Measurements from ENCODE around the gene CPSF7. TPM values are rescaled to one million over a fixed set of nuclear protein-coding genes. Genes with fewer than 3 reads are reported as not detected.

The CPSF7 gene
- total RNA-seq, 1 experiment from 2014 or later: 96.1 TPM

DNA sequence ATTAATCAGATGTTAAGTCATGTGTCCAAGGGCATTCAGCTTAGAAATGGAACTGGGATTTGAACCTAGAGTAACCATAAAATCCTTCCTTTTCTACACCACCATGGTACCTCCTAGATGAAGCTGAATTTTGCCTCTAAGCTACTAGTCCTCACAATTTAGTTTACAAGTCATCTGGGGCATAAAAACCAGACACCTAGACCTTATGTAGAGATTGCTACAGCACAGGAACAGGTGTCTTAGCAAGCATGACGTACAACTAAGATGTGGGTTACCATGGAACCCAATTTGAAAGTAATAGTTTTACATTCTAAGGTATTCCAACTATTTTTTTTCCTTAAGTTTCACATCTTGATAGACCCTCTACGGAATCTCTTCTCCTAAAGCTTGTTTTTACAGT is 28.2 kb downstream of the CPSF7 start:
- no peak overlapping the region for H3K4me3 ChIP-seq (ENCODE audit: low read depth in 2 of 2, low read length in 2 of 2)
- intact Hi-C loops (cut with micrococcal nuclease; ENCODE audit: unreplicated experiment) (no loop called here), in situ Hi-C loops (cut with HindIII; ENCODE audit: low pct_unique_long_range_greater_than_20kb, low sequenced_read_pairs) (no loop called here)
- no peaks in the 10 kb centered on the region for H3K4me1 ChIP-seq (ENCODE audit: control insufficient read depth, insufficient read depth, low read length)
- TF ChIP-seq SIN3A (IDR thresholded peaks at IDR 0.05; ENCODE audit: borderline replicate concordance, insufficient read depth, low read depth, low read length): no peak
- ChIA-PET POLR2A (interaction anchor here (0.6 kb wide), 1 partner anchor 57 kb away, joined by 3 read pairs; no protein-coding TSS in a partner anchor), CTCF (interaction anchor here (0.7 kb wide), 1 partner anchor 16 kb away, joined by 3 read pairs; no protein-coding TSS in a partner anchor)
- H3K36me3 ChIP-seq (ENCODE audit: control insufficient read depth, insufficient read depth, low read length): peaks cover 23% of the 10 kb centered on the region
- no peaks in the 10 kb centered on the region for H3K9me3 ChIP-seq (ENCODE audit: control insufficient read depth, insufficient read depth, low read depth, low read length)
- no peaks in the 10 kb centered on the region for H3K27me3 ChIP-seq (ENCODE audit: control insufficient read depth, insufficient read depth, low read length)
- DNase-seq (ENCODE audit: low read depth, low spot score) (no peak), ATAC-seq (no peak)
- no TSS peak for BruUV-seq (replicated peaks)
- H3K27ac ChIP-seq (ENCODE audit: low read length): no peak overlapping the region

DNA sequence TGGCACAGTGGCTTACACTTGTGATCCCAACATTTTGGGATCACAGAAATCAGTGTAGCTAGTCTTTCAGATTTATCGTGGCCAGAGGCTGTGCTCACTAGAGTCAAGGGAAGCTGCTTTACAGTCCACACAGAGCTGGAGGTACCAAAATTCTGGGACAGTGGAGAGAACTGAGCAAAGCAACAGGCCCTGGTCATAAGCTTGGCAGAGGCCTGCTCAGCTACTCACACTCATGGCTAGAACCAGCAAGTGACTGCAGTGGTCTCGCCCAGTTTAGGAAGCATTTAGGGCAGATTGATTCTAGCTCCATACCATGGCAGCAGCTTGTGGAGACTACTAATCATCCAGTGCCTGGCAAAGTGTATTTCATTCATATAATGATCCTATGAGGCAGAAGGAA is 28.6 kb downstream of the CPSF7 start:
- DNase-seq (ENCODE audit: low read depth, low spot score) (no peak), ATAC-seq (peak; percentile 50; the same call in 1 of the 2 replicates)
- H3K4me1 ChIP-seq (ENCODE audit: control insufficient read depth, insufficient read depth, low read length): no peaks in the 10 kb centered on the region
- H3K36me3 ChIP-seq (ENCODE audit: control insufficient read depth, insufficient read depth, low read length): peaks cover 19% of the 10 kb centered on the region
- H3K27me3 ChIP-seq (ENCODE audit: control insufficient read depth, insufficient read depth, low read length): no peaks in the 10 kb centered on the region
- CTCF ChIA-PET: interaction anchor here (0.7 kb wide), 1 partner anchor 15 kb away, joined by 3 read pairs; no protein-coding TSS in a partner anchor
- no peak overlapping the region for H3K27ac ChIP-seq (ENCODE audit: low read length)
- intact Hi-C loops (cut with micrococcal nuclease; ENCODE audit: unreplicated experiment): no loop called here
- no peak for TF ChIP-seq REST (IDR thresholded peaks at IDR 0.05; ENCODE audit: insufficient read depth in 1 of 2, low read depth in 2 of 2, low read length in 1 of 2)
- no peak; the same call in 1 of the 2 replicates for TF ChIP-seq POLR2AphosphoS5 (IDR thresholded peaks at IDR 0.05; ENCODE audit: low read depth, low read length)
- TF ChIP-seq, protein P1, sequence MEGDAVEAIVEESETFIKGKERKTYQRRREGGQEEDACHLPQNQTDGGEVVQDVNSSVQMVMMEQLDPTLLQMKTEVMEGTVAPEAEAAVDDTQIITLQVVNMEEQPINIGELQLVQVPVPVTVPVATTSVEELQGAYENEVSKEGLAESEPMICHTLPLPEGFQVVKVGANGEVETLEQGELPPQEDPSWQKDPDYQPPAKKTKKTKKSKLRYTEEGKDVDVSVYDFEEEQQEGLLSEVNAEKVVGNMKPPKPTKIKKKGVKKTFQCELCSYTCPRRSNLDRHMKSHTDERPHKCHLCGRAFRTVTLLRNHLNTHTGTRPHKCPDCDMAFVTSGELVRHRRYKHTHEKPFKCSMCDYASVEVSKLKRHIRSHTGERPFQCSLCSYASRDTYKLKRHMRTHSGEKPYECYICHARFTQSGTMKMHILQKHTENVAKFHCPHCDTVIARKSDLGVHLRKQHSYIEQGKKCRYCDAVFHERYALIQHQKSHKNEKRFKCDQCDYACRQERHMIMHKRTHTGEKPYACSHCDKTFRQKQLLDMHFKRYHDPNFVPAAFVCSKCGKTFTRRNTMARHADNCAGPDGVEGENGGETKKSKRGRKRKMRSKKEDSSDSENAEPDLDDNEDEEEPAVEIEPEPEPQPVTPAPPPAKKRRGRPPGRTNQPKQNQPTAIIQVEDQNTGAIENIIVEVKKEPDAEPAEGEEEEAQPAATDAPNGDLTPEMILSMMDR (IDR thresholded peaks at IDR 0.05): no peak
- no peak for TF ChIP-seq SIN3A (IDR thresholded peaks at IDR 0.05; ENCODE audit: borderline replicate concordance, insufficient read depth, low read depth, low read length)
- TF ChIP-seq TCF7L2 (IDR thresholded peaks at IDR 0.05; ENCODE audit: low read depth, low read length): no peak
- H3K9me3 ChIP-seq (ENCODE audit: control insufficient read depth, insufficient read depth, low read depth, low read length): no peaks in the 10 kb centered on the region
- POLR2A ChIA-PET: interaction anchor here (0.6 kb wide), 1 partner anchor 58 kb away, joined by 3 read pairs; no protein-coding TSS in a partner anchor
- in situ Hi-C loops (cut with HindIII; ENCODE audit: low pct_unique_long_range_greater_than_20kb, low sequenced_read_pairs): no loop called here
- H3K4me3 ChIP-seq (ENCODE audit: low read depth in 2 of 2, low read length in 2 of 2): no peak overlapping the region
- no TSS peak for BruUV-seq (replicated peaks)

DNA sequence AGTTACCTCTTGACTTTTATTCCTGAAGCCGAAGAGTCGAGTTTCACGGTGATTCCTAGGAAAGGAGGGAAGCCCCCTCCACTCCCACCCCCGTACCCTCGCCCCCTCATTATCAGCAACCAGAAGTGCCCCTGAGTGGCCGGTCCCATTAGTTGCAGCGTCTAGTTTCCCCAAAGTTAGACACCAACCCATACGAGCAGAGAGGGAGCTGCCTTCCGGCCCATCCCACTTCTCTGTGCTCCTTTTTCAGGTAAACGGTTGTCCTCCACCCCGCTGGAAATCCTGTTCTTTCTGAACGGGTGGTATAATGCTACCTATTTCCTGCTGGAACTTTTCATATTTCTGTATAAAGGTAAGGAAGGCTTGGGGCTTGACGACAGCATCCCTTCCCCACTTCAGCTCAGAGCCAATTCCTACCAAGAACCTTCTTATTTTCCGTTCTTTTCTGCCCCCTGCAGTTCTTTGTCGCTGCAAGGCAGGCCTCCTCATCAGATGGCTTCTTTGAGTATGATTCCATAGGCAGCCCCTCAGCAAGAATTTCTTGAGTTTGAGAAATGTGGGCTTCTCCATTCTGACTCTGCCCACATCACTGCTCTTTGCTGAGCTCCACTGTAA is 36.7 kb downstream of the CPSF7 start:
- Histone ChIP-seq H3K4me1 (ENCODE audit: control insufficient read depth, insufficient read depth, low read length) (peaks cover 10% of the 10 kb centered on the region), H3K27ac (ENCODE audit: low read length) (peak overlapping the region; percentile 91), H3K36me3 (ENCODE audit: control insufficient read depth, insufficient read depth, low read length) (no peaks in the 10 kb centered on the region; the same call in 1 of the 2 replicates), H3K27me3 (ENCODE audit: control insufficient read depth, insufficient read depth, low read length) (no peaks in the 10 kb centered on the region), H3K9me3 (ENCODE audit: control insufficient read depth, insufficient read depth, low read depth, low read length) (0 out of 2 replicates have a peak, but pooled peaks cover 3% of the 10 kb centered on the region), H3K4me3 (ENCODE audit: low read depth in 2 of 2, low read length in 2 of 2) (peak overlapping the region; percentile 67 to 86)
- TF ChIP-seq SIN3A (IDR thresholded peaks at IDR 0.05; ENCODE audit: borderline replicate concordance, insufficient read depth, low read depth, low read length): no peak
- TF ChIP-seq, protein P1 (IDR thresholded peaks at IDR 0.05): peak; percentile 33; the same call in 1 of the 2 replicates
- BruUV-seq (replicated peaks): no TSS peak
- ATAC-seq: peak; percentile 63
- no peak for DNase-seq (ENCODE audit: low read depth, low spot score)
- POLR2A ChIA-PET: interaction anchor here (0.6 to 1.0 kb wide), 2 partner anchors 31 to 485 kb away, joined by 3 read pairs; partner anchors contain the start of genes CYB561A3 and TMEM138
- intact Hi-C loops (cut with micrococcal nuclease; ENCODE audit: unreplicated experiment) (no loop called here), in situ Hi-C loops (cut with HindIII; ENCODE audit: low pct_unique_long_range_greater_than_20kb, low sequenced_read_pairs) (no loop called here)
- CTCF ChIA-PET: interaction anchor here (1.6 to 1.7 kb wide), 2 partner anchors 42 to 57 kb away, joined by 4 to 9 read pairs; no protein-coding TSS in a partner anchor
